HepG2 (cell line): ENCODE results near the gene EEPD1. TPM values are rescaled to one million over a fixed set of nuclear protein-coding genes. Genes with fewer than 3 reads are reported as not detected.

Source experiments
- ATAC-seq: fragments of 200-7000 bp; cut with Tn5 transposase; 3 replicates; pipeline ENCODE4 v1.9.1; 2020; ENCODE audit warnings: mild to moderate bottlenecking, moderate library complexity
- BruUV-seq: library from RNA; stranded (reverse); fragments of 400-500 nt; replicated peaks from 2 replicates; lab custom pipeline; 2021; lab: Mats Ljungman, UMichigan
- CTCF ChIA-PET: fragments of 300-600 bp; formaldehyde crosslinking; extraction: SDS; loops from one replicate; lab custom pipeline; 2021; ENCODE audit warnings: low total read pairs, inconsistent platforms, low intra/inter-chr PET ratio; lab: Yijun Ruan, JAX
- POLR2A ChIA-PET: fragments of 350-600 bp; sonication (Branson Sonifier 250); formaldehyde crosslinking; loops from one replicate; lab custom pipeline; 2020; ENCODE audit warnings: antibody characterized with exemption, inconsistent platforms; lab: Yijun Ruan, JAX
- DNase-seq: peaks from one replicate; pipeline ENCODE4 v3.0.0-alpha.2; 2015; ENCODE audit warnings: low spot score
- FAIRE-seq: peaks from 3 replicates; lab custom pipeline; 2011; peaks lifted over from hg19 to GRCh38; lab: Jason Lieb, UNC
- H2AFZ ChIP-seq: one replicate; pipeline ENCODE4 v1.6.1; 2011; ENCODE audit warnings: low read length, inconsistent platforms
- H3K27ac ChIP-seq: fragments of 300-600 bp; 3 replicates; pipeline ENCODE4 v1.8.0; 2011; ENCODE audit warnings: mixed run types, mild to moderate bottlenecking, mixed read lengths, low read length, inconsistent platforms; ENCODE audit not compliant: insufficient read depth; ENCODE audit errors: extremely low read length
- H3K27me3 ChIP-seq, 2 experiments: fragments of 200-600 bp in 1 of 2; 2 replicates in 1 of 2; 3 replicates in 1 of 2; pipeline versions ENCODE4 v1.6.0 to v1.8.0; 2011; ENCODE audit warnings: low read length in 2 of 2, mild to moderate bottlenecking in 2 of 2, moderate library complexity in 2 of 2, inconsistent platforms in 1 of 2; ENCODE audit not compliant: insufficient read depth in 2 of 2, control insufficient read depth in 1 of 2
- H3K36me3 ChIP-seq, 2 experiments: fragments of 200-600 bp in 1 of 2; replicated peaks in 1 of 2; 2 replicates in 1 of 2; 3 replicates in 1 of 2; pipeline versions ENCODE4 v1.5.1 to v1.8.0; 2011; ENCODE audit warnings: low read length in 2 of 2, inconsistent platforms in 1 of 2; ENCODE audit not compliant: insufficient read depth in 2 of 2, control insufficient read depth in 1 of 2
- H3K4me1 ChIP-seq: 2 replicates; pipeline ENCODE4 v1.5.1; 2012; ENCODE audit warnings: low read length, inconsistent platforms; ENCODE audit not compliant: insufficient read depth
- H3K4me2 ChIP-seq: 2 replicates; pipeline ENCODE4 v1.6.0; 2011; ENCODE audit warnings: low read depth, low read length, inconsistent platforms
- H3K4me3 ChIP-seq, 3 experiments: fragments of 200-600 bp in 1 of 3; sonication (generic), shearing (Covaris generic) in 1 of 3; replicated peaks in 1 of 3; 2 replicates each; pipeline ENCODE4 v1.5.1; 2011 to 2016; ENCODE audit warnings: low read length in 3 of 3, inconsistent platforms in 2 of 3, low read depth in 2 of 3, mild to moderate bottlenecking in 2 of 3, control low read depth in 1 of 3, mixed read lengths in 1 of 3; ENCODE audit not compliant: insufficient read depth in 1 of 3
- H3K79me2 ChIP-seq: one replicate; pipeline ENCODE4 v1.6.1; 2011; ENCODE audit warnings: low read length, inconsistent platforms; ENCODE audit not compliant: insufficient read depth
- H3K9ac ChIP-seq: 2 replicates; pipeline ENCODE4 v1.6.0; 2011; ENCODE audit warnings: mild to moderate bottlenecking, low read depth, low read length, inconsistent platforms; ENCODE audit not compliant: insufficient read depth
- H3K9me3 ChIP-seq: 2 replicates; pipeline ENCODE4 v1.5.1; 2012; ENCODE audit warnings: mild to moderate bottlenecking, low read length
- H4K20me1 ChIP-seq: 2 replicates; pipeline ENCODE4 v1.6.0; 2011; ENCODE audit warnings: inconsistent platforms, mild to moderate bottlenecking, low read length, moderate library complexity; ENCODE audit not compliant: insufficient read depth
- BHLHE40 ChIP-seq: IDR thresholded peaks from 2 replicates; pipeline ENCODE4 v1.6.1; 2011; ENCODE audit warnings: low read length, improper control_type of control experiment
- CREB1 ChIP-seq, 2 experiments: fragments of 450-650 bp in 1 of 2; IDR thresholded peaks; 2 replicates each; pipeline ENCODE4 v1.6.1; 2016 to 2017; ENCODE audit warnings: control low read depth in 1 of 2, mild to moderate bottlenecking in 1 of 2, missing compliant biosample characterization in 1 of 2, missing genetic modification characterization in 1 of 2
- E2F2 ChIP-seq: sonication (generic); formaldehyde crosslinking; IDR thresholded peaks from 2 replicates; pipeline ENCODE4 v1.4.0; 2020; ENCODE audit warnings: missing genetic modification reagents, borderline replicate concordance
- EED ChIP-seq: sonication (generic); formaldehyde crosslinking; IDR thresholded peaks from 2 replicates; pipeline ENCODE4 v1.5.0; 2020; ENCODE audit warnings: mild to moderate bottlenecking, missing genetic modification reagents
- ETV6 ChIP-seq: sonication (generic); formaldehyde crosslinking; conservative IDR thresholded peaks from 2 replicates; pipeline ENCODE4 v1.4.0; 2020; ENCODE audit warnings: missing genetic modification reagents
- FOXC1 ChIP-seq: sonication (generic); formaldehyde crosslinking; IDR thresholded peaks from 2 replicates; pipeline ENCODE4 v1.8.0; 2022; ENCODE audit warnings: mild to moderate bottlenecking, missing genetic modification reagents, borderline replicate concordance
- HNF4A ChIP-seq: sonication (generic); formaldehyde crosslinking; IDR thresholded peaks from 2 replicates; pipeline ENCODE4 v1.4.0; 2020; ENCODE audit warnings: missing genetic modification reagents
- JUNB ChIP-seq: sonication (generic); formaldehyde crosslinking; IDR thresholded peaks from 2 replicates; pipeline ENCODE4 v1.8.0; 2022; ENCODE audit warnings: missing genetic modification reagents, mild to moderate bottlenecking, borderline replicate concordance
- KDM5B ChIP-seq: sonication (generic); formaldehyde crosslinking; IDR thresholded peaks from 2 replicates; pipeline ENCODE4 v1.4.0; 2020; ENCODE audit warnings: missing genetic modification reagents, mild to moderate bottlenecking, borderline replicate concordance
- MNT ChIP-seq: fragments of 450-650 bp; IDR thresholded peaks from 2 replicates; pipeline ENCODE4 v1.6.1; 2016
- MZF1 ChIP-seq: sonication (generic); formaldehyde crosslinking; IDR thresholded peaks from 2 replicates; pipeline ENCODE4 v1.8.1; 2023; ENCODE audit warnings: mild to moderate bottlenecking, missing genetic modification reagents, borderline replicate concordance
- PLSCR1 ChIP-seq: sonication (generic); formaldehyde crosslinking; IDR thresholded peaks from 2 replicates; pipeline ENCODE4 v1.5.0; 2020; ENCODE audit warnings: missing genetic modification reagents, mild to moderate bottlenecking, borderline replicate concordance
- SOX13 ChIP-seq, 3 experiments: fragments of 450-650 bp in 1 of 3; sonication (generic) in 1 of 3; formaldehyde crosslinking in 1 of 3; IDR thresholded peaks in 2 of 3; conservative IDR thresholded peaks in 1 of 3; 2 replicates each; pipeline versions ENCODE4 v1.5.0 to v1.6.1; 2016 to 2020; ENCODE audit warnings: antibody characterized with exemption in 1 of 3, mild to moderate bottlenecking in 1 of 3, missing compliant biosample characterization in 1 of 3, missing genetic modification reagents in 1 of 3, moderate library complexity in 1 of 3
- TEAD2 ChIP-seq: sonication (generic); formaldehyde crosslinking; IDR thresholded peaks from 2 replicates; pipeline ENCODE4 v1.9.0; 2021; ENCODE audit warnings: missing genetic modification reagents
- YY1 ChIP-seq: IDR thresholded peaks from 2 replicates; pipeline ENCODE4 v1.6.1; 2011; ENCODE audit warnings: low read length, low read depth, moderate library complexity, mild to moderate bottlenecking; ENCODE audit not compliant: insufficient read depth, insufficient replicate concordance
- ZFX ChIP-seq: sonication (generic); formaldehyde crosslinking; IDR thresholded peaks from 2 replicates; pipeline ENCODE4 v1.4.0; 2020; ENCODE audit warnings: mild to moderate bottlenecking, low read depth, missing genetic modification reagents, moderate library complexity
- ZNF24 ChIP-seq: fragments of 450-650 bp; IDR thresholded peaks from 2 replicates; pipeline ENCODE4 v1.6.1; 2017; ENCODE audit warnings: antibody characterized with exemption, mild to moderate bottlenecking
- ZNF30 ChIP-seq: sonication (generic); formaldehyde crosslinking; IDR thresholded peaks from 2 replicates; pipeline ENCODE4 v1.5.0; 2020; ENCODE audit warnings: mild to moderate bottlenecking, missing genetic modification reagents
- ZNF383 ChIP-seq: sonication (generic); formaldehyde crosslinking; IDR thresholded peaks from 2 replicates; pipeline ENCODE4 v1.4.0; 2020; ENCODE audit warnings: missing genetic modification reagents, mild to moderate bottlenecking, borderline replicate concordance
- ZNF564 ChIP-seq: sonication (generic); formaldehyde crosslinking; IDR thresholded peaks from 2 replicates; pipeline ENCODE4 v1.8.1; 2023; ENCODE audit warnings: mild to moderate bottlenecking, missing genetic modification reagents
- ZNF572 ChIP-seq: sonication (generic); formaldehyde crosslinking; IDR thresholded peaks from 2 replicates; pipeline ENCODE4 v1.5.1; 2020; ENCODE audit warnings: mild to moderate bottlenecking, missing genetic modification reagents
- ZNF7 ChIP-seq: IDR thresholded peaks from 2 replicates; pipeline ENCODE4 v1.6.1; 2016; ENCODE audit warnings: missing biosample characterization, missing genetic modification reagents
- WGBS: methylation state at CpG from one replicate; pipeline ENCODE4 v1.1.6; 2017; ENCODE audit warnings: low lambda C conversion rate; 5-methylcytosine and 5-hydroxymethylcytosine counted together
- in situ Hi-C: cut with HindIII; loops from 2 replicates; pipeline ENCODE4 v1.10.0; 2017; ENCODE audit warnings: low pct_unique_long_range_greater_than_20kb; ENCODE audit not compliant: extremely low pct_ligation_motif_present
- intact Hi-C: fragments of 100-400 bp; cut with micrococcal nuclease; formaldehyde crosslinking; loops from one replicate; pipeline ENCODE4 v1.10.0; 2022; ENCODE audit not compliant: unreplicated experiment
- polyA plus RNA-seq, 8 experiments: library from polyadenylated mRNA; depleted of rRNA in 3 of 8; stranded (reverse) in 7 of 8; unstranded in 1 of 8; fragments of >200 nt; fragmentation: Illumina TruSeq in 4 of 8; extraction: Trizol in 4 of 8; gene quantifications; 2 replicates each; pipeline versions ENCODE4 v1.2.1 to v1.2.3, GENCODE V29; 2011 to 2016; ENCODE audit warnings: low read depth in 4 of 8, missing spikeins in 1 of 8, mixed read lengths in 1 of 8; ENCODE audit not compliant: insufficient read depth in 1 of 8
- total RNA-seq, 5 experiments: library from RNA; depleted of rRNA; stranded (reverse); fragments of >200 nt; fragmentation: Illumina TruSeq; extraction: Trizol; gene quantifications; 2 replicates each; pipeline ENCODE4 v1.2.3, GENCODE V29; 2016; ENCODE audit warnings: low read depth in 1 of 5

The EEPD1 gene
- total and polyA plus RNA-seq, 2 of the 13 experiments (the other 11 are each of a cell fraction or from before 2014, with no cell fraction given): 10.1 to 16.4 TPM

GRCh38 chr7:36266683-36267082 is 113.6 kb downstream of the EEPD1 start:
- Histone ChIP-seq H3K4me1 (peaks cover 55% of the 10 kb centered on the region), H2AFZ (no peak overlapping the region), H3K4me3 (no peak overlapping the region), H3K36me3 (peaks cover 0 to 7% of the 10 kb centered on the region in 2 experiments; a peak in 1 of 5 replicates), H3K27ac (no peak overlapping the region)
- POLR2A ChIA-PET: no interaction called here
- intact Hi-C loops: loop anchor here (1.0 kb wide), 1 partner anchor 8 kb away; no protein-coding TSS in a partner anchor
- in situ Hi-C loops: no loop called here
- TF ChIP-seq KDM5B (no peak), ZNF30 (CRISPR knock-in tag) (no peak), TEAD2 (no peak), SOX13 (IDR thresholded peaks at IDR 0.05) (no peak), SOX13 (CRISPR knock-in tag; conservative IDR thresholded peaks at IDR 0.05 in 1 of 2, IDR thresholded peaks at IDR 0.05 in 1 of 2) (peak in 1 of 2 experiments; percentile 55; a peak in 2 of 4 replicates), CREB1 (IDR thresholded peaks at IDR 0.05) (no peak), CREB1 (CRISPR knock-in tag; IDR thresholded peaks at IDR 0.05) (no peak), ZNF24 (peak; percentile 74; the same call in 1 of the 2 replicates), ETV6 (CRISPR knock-in tag) (no peak), MZF1 (CRISPR knock-in tag) (no peak), E2F2 (no peak), BHLHE40 (no peak), MNT (no peak), ZNF383 (CRISPR knock-in tag) (no peak), HNF4A (CRISPR knock-in tag) (0 out of 2 replicates have a peak, but pooled peaks have one; percentile 18), FOXC1 (no peak), PLSCR1 (CRISPR knock-in tag) (no peak), YY1 (no peak), ZFX (no peak), ZNF7 (CRISPR knock-in tag) (peak; percentile 58; the same call in 1 of the 2 replicates), JUNB (CRISPR knock-in tag) (no peak), ZNF564 (no peak), ZNF572 (CRISPR knock-in tag) (no peak), EED (CRISPR knock-in tag) (no peak)
- TF ChIP-seq, all 625 proteins: peak for 4
- FAIRE-seq (no peak), DNase-seq (peak; percentile 48), ATAC-seq (no peak)
- H3K27me3 ChIP-seq: no peaks in the 10 kb centered on the region
- CTCF ChIA-PET: no interaction called here
- no peak overlapping the region for H3K9ac ChIP-seq
- H3K4me2 ChIP-seq: no peak overlapping the region
- no peaks in the 10 kb centered on the region for H4K20me1 ChIP-seq
- no TSS peak for BruUV-seq
- no peaks in the 10 kb centered on the region for H3K79me2 ChIP-seq
- no peaks in the 10 kb centered on the region for H3K9me3 ChIP-seq
- 78% methylated on average over 3 of the region's 3 CpGs for WGBS
